HepG2 (cell line): ENCODE measurements around the gene ARL3. TPM values are rescaled to one million over a fixed set of nuclear protein-coding genes. Genes with fewer than 3 reads are reported as not detected.
A peak's percentile ranks its signal among the peaks of the same experiment; 100 is the strongest.

Experiments
- CEBPB ChIP-seq: IDR thresholded peaks from 2 replicates; pipeline ENCODE4 v1.6.1; 2011; ENCODE audit warnings: low read depth, low read length, improper control_type of control experiment, borderline replicate concordance
- DNMT3B ChIP-seq: conservative IDR thresholded peaks from 2 replicates; pipeline ENCODE4 v1.6.1; 2016; ENCODE audit warnings: missing biosample characterization, control low read depth
- FOXO1 ChIP-seq: sonication (generic); formaldehyde crosslinking; IDR thresholded peaks from 2 replicates; pipeline ENCODE4 v1.4.0; 2020; ENCODE audit warnings: missing genetic modification reagents
- GABPA ChIP-seq, 2 experiments: IDR thresholded peaks; 2 replicates each; pipeline ENCODE4 v1.6.1; 2011 to 2016; ENCODE audit warnings: low read depth in 2 of 2, low read length in 1 of 2, missing biosample characterization in 1 of 2, missing genetic modification characterization in 1 of 2
- IKZF5 ChIP-seq: IDR thresholded peaks from 2 replicates; pipeline ENCODE4 v1.6.1; 2018; ENCODE audit warnings: missing genetic modification reagents, mild to moderate bottlenecking, missing compliant biosample characterization
- MTA3 ChIP-seq: sonication (generic); formaldehyde crosslinking; IDR thresholded peaks from 2 replicates; pipeline ENCODE4 v1.4.0; 2020; ENCODE audit warnings: missing genetic modification reagents
- NFYC ChIP-seq: IDR thresholded peaks from 2 replicates; pipeline ENCODE4 v1.6.1; 2016; ENCODE audit warnings: missing genetic modification reagents, missing compliant biosample characterization
- PHF5A ChIP-seq: IDR thresholded peaks from one replicate; pipeline ENCODE4 v1.6.1; 2018; ENCODE audit warnings: low read depth, missing genetic modification reagents; ENCODE audit not compliant: unreplicated experiment
- PREB ChIP-seq: sonication (generic); formaldehyde crosslinking; IDR thresholded peaks from 2 replicates; pipeline ENCODE4 v1.4.0; 2020; ENCODE audit warnings: missing genetic modification reagents
- TFDP1 ChIP-seq: IDR thresholded peaks from 2 replicates; pipeline ENCODE4 v1.6.1; 2016; ENCODE audit warnings: missing compliant biosample characterization, missing genetic modification reagents, borderline replicate concordance
- UBTF ChIP-seq: sonication (generic); formaldehyde crosslinking; IDR thresholded peaks from 2 replicates; pipeline ENCODE4 v1.4.0; 2020; ENCODE audit warnings: mild to moderate bottlenecking, missing genetic modification reagents
- ZFX ChIP-seq: sonication (generic); formaldehyde crosslinking; IDR thresholded peaks from 2 replicates; pipeline ENCODE4 v1.4.0; 2020; ENCODE audit warnings: mild to moderate bottlenecking, low read depth, missing genetic modification reagents, moderate library complexity
- ZFY ChIP-seq: sonication (generic); formaldehyde crosslinking; IDR thresholded peaks from 2 replicates; pipeline ENCODE4 v1.4.0; 2020; ENCODE audit warnings: missing genetic modification reagents
- ZHX2 ChIP-seq, 2 experiments: sonication (generic) in 1 of 2; formaldehyde crosslinking in 1 of 2; IDR thresholded peaks; 2 replicates each; pipeline versions ENCODE4 v1.6.1 to v1.9.0; 2014 to 2022; ENCODE audit warnings: antibody characterized with exemption in 1 of 2, borderline replicate concordance in 1 of 2, inconsistent platforms in 1 of 2, low read depth in 1 of 2, missing genetic modification reagents in 1 of 2
- polyA plus RNA-seq, 8 experiments: library from polyadenylated mRNA; depleted of rRNA in 3 of 8; stranded (reverse) in 7 of 8; unstranded in 1 of 8; fragments of >200 nt; fragmentation: Illumina TruSeq in 4 of 8; extraction: Trizol in 4 of 8; gene quantifications; 2 replicates each; pipeline versions ENCODE4 v1.2.1 to v1.2.3, GENCODE V29; 2011 to 2016; ENCODE audit warnings: low read depth in 4 of 8, missing spikeins in 1 of 8, mixed read lengths in 1 of 8; ENCODE audit not compliant: insufficient read depth in 1 of 8
- total RNA-seq, 5 experiments: library from RNA; depleted of rRNA; stranded (reverse); fragments of >200 nt; fragmentation: Illumina TruSeq; extraction: Trizol; gene quantifications; 2 replicates each; pipeline ENCODE4 v1.2.3, GENCODE V29; 2016; ENCODE audit warnings: low read depth in 1 of 5
- TF ChIP-seq, protein P1 (sequence below): sonication (generic); formaldehyde crosslinking; IDR thresholded peaks from 2 replicates; pipeline ENCODE4 v1.5.0; 2020; ENCODE audit warnings: missing genetic modification reagents

Gene ARL3
- total and polyA plus RNA-seq, 2 of the 13 experiments (the other 11 are each of a cell fraction or from before 2014, with no cell fraction given) = 5.2 to 6.6 TPM

- peak; percentile 12; the same call in 1 of the 2 replicates for TF ChIP-seq ZHX2 (IDR thresholded peaks at IDR 0.05; ENCODE audit: low read depth)
- TF ChIP-seq ZHX2 (CRISPR knock-in tag; IDR thresholded peaks at IDR 0.05; ENCODE audit: borderline replicate concordance) = no peak
- TF ChIP-seq FOXO1 (CRISPR knock-in tag) = no peak
- TF ChIP-seq MTA3 (CRISPR knock-in tag) = no peak
- no peak for TF ChIP-seq TFDP1
- TF ChIP-seq, protein P1, sequence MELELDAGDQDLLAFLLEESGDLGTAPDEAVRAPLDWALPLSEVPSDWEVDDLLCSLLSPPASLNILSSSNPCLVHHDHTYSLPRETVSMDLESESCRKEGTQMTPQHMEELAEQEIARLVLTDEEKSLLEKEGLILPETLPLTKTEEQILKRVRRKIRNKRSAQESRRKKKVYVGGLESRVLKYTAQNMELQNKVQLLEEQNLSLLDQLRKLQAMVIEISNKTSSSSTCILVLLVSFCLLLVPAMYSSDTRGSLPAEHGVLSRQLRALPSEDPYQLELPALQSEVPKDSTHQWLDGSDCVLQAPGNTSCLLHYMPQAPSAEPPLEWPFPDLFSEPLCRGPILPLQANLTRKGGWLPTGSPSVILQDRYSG (CRISPR knock-in tag) = no peak
- no peak for TF ChIP-seq UBTF (CRISPR knock-in tag)
- no peak for TF ChIP-seq DNMT3B (CRISPR knock-in tag)
- 0 out of 2 replicates have a peak, but pooled peaks have one; percentile 4 for TF ChIP-seq ZFX
- 0 out of 2 replicates have a peak, but pooled peaks have one; percentile 14 for TF ChIP-seq ZFY (CRISPR knock-in tag)
- TF ChIP-seq CEBPB = no peak
- no peak for TF ChIP-seq IKZF5 (CRISPR knock-in tag)
- TF ChIP-seq NFYC = no peak
- no peak for TF ChIP-seq PHF5A
- TF ChIP-seq GABPA (IDR thresholded peaks at IDR 0.05; ENCODE audit: low read depth, low read length) = no peak
- no peak for TF ChIP-seq GABPA (CRISPR knock-in tag; IDR thresholded peaks at IDR 0.05; ENCODE audit: low read depth)
- no peak for TF ChIP-seq PREB
These were observed 40.2 kb downstream of the ARL3 start (continued) for GRCh38 chr10:102673819-102674511.
